Prostate gland (tissue), 2 donors: ENCODE results near the gene CD96. TPM values are rescaled to one million over a fixed set of nuclear protein-coding genes. Genes with fewer than 3 reads are reported as not detected.

Experiments
- DNase-seq: peaks from one replicate; pipeline ENCODE4 v3.0.0-alpha.2; 2019; ENCODE audit warnings: low spot score
- H3K27ac ChIP-seq, 2 donors: fragments of 200-600 bp; sonication (generic); 2 replicates each; pipeline ENCODE4 v1.5.1; 2017 to 2019
- H3K27me3 ChIP-seq: fragments of 200-600 bp; sonication (generic); replicated peaks from 2 replicates; pipeline ENCODE4 v1.5.1; 2019; ENCODE audit not compliant: insufficient read depth
- H3K36me3 ChIP-seq, 2 donors: fragments of 200-600 bp; sonication (generic); 1 replicate in 1 of 2; 2 replicates in 1 of 2; pipeline versions ENCODE4 v1.5.1 to v1.8.1; 2017 to 2019
- H3K4me1 ChIP-seq: fragments of 200-600 bp; sonication (generic); replicated peaks from 2 replicates; pipeline ENCODE4 v1.5.1; 2019
- H3K4me3 ChIP-seq, 2 donors: fragments of 200-600 bp; sonication (generic); 2 replicates each; pipeline ENCODE4 v1.5.1; 2017 to 2019
- H3K9me3 ChIP-seq: fragments of 200-600 bp; sonication (generic); 2 replicates; pipeline ENCODE4 v1.5.1; 2017
- POLR2A ChIP-seq: fragments of 450-650 bp; IDR thresholded peaks from one replicate; pipeline ENCODE4 v1.6.1; 2016; ENCODE audit warnings: antibody characterized with exemption, mild to moderate bottlenecking
- POLR2AphosphoS5 ChIP-seq: sonication (generic); formaldehyde crosslinking; IDR thresholded peaks from one replicate; pipeline ENCODE4 v1.6.1; 2017; ENCODE audit warnings: antibody characterized with exemption
- WGBS: methylation state at CpG from one replicate; pipeline ENCODE4 v1.1.5; 2018; 5-methylcytosine and 5-hydroxymethylcytosine counted together
- intact Hi-C: fragments of 100-400 bp; cut with DNase I; formaldehyde crosslinking; loops from one replicate; pipeline ENCODE4 v1.14.2; 2022
- total RNA-seq, 2 donors: library from RNA; depleted of rRNA; stranded (reverse); fragments of >200 nt; gene quantifications; one replicate each; pipeline ENCODE4 v1.1.0, GENCODE V29; 2016
- TF ChIP-seq, protein P1 (sequence below), 4 experiments: fragments of 200-600 bp in 2 of 4; fragments of 450-650 bp in 2 of 4; sonication (generic) in 2 of 4; IDR thresholded peaks; 1 replicate in 3 of 4; 2 replicates in 1 of 4; pipeline ENCODE4 v1.5.1; 2016 to 2019; ENCODE audit warnings: antibody characterized with exemption in 4 of 4, mild to moderate bottlenecking in 2 of 4, moderate library complexity in 2 of 4

The CD96 gene
- total RNA-seq, 2 donors from 2014 or later, result 0.45 to 2.2 TPM

- WGBS, result 38% methylated on average over 1 of the region's 1 CpG
- Histone ChIP-seq H3K4me1 (no peaks in the 10 kb centered on the region), H3K27me3 (no peaks in the 10 kb centered on the region), H3K27ac (no peak overlapping the region), H3K4me3 (no peak overlapping the region), H3K9me3 (no peaks in the 10 kb centered on the region), H3K36me3 (no peaks in the 10 kb centered on the region)
- TF ChIP-seq POLR2AphosphoS5, result no peak
- TF ChIP-seq, protein P1, sequence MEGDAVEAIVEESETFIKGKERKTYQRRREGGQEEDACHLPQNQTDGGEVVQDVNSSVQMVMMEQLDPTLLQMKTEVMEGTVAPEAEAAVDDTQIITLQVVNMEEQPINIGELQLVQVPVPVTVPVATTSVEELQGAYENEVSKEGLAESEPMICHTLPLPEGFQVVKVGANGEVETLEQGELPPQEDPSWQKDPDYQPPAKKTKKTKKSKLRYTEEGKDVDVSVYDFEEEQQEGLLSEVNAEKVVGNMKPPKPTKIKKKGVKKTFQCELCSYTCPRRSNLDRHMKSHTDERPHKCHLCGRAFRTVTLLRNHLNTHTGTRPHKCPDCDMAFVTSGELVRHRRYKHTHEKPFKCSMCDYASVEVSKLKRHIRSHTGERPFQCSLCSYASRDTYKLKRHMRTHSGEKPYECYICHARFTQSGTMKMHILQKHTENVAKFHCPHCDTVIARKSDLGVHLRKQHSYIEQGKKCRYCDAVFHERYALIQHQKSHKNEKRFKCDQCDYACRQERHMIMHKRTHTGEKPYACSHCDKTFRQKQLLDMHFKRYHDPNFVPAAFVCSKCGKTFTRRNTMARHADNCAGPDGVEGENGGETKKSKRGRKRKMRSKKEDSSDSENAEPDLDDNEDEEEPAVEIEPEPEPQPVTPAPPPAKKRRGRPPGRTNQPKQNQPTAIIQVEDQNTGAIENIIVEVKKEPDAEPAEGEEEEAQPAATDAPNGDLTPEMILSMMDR (IDR thresholded peaks at IDR 0.05), result no peak
- TF ChIP-seq POLR2A, result no peak
- no peak for DNase-seq
- intact Hi-C loops, result no loop called here
Observed at GRCh38 chr3:111675846-111676210, 133.8 kb downstream of the CD96 start.

DNA sequence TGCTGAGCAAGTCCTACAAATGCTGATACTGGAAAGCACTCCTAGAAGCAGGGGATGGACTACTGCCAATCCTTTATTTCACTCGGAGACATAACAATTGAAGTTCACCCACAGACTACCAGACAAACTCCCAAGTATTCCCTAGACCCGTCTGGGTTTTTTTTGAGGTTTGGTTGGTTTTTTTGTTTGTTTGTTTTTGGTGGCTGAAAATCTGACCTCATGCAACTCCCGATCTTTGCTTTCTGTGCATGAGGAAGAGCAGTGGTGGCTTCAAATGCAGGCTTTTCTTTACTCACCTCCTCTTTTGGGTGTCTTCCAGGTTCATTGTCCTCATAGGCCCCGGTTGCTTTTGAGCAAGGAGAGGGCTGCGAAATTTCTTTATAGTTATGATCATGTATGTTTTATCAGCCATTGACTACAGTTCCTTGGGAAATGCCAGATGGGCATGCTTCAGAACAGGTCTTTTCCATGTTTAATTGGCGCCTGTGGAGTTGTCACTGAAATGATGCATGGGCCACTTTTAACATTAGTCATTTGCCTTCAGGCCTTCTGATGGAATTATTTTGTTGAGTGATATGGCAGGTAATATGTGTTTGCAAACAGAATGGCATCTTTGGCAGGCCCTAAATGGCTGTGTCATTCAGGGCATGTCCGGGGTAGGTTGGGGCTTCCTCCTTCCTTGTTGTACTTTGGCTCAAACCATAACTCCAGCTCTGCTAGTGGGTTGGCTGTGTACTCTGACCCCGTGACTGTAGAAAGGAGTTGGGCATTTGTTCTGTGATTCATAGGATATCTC, 134.4 kb downstream of the CD96 start:
- peak; percentile 15 for DNase-seq
- no peak overlapping the region for H3K4me3 ChIP-seq
- intact Hi-C loops, result no loop called here
- no peak overlapping the region for H3K27ac ChIP-seq
- WGBS, result 26% methylated on average over 8 of the region's 8 CpGs
- no peak for TF ChIP-seq POLR2AphosphoS5
- no peak for TF ChIP-seq POLR2A
- TF ChIP-seq, protein P1 (IDR thresholded peaks at IDR 0.05), result no peak
- H3K4me1 ChIP-seq, result no peaks in the 10 kb centered on the region
- H3K36me3 ChIP-seq, result no peaks in the 10 kb centered on the region
- H3K9me3 ChIP-seq, result no peaks in the 10 kb centered on the region
- no peaks in the 10 kb centered on the region for H3K27me3 ChIP-seq

DNA sequence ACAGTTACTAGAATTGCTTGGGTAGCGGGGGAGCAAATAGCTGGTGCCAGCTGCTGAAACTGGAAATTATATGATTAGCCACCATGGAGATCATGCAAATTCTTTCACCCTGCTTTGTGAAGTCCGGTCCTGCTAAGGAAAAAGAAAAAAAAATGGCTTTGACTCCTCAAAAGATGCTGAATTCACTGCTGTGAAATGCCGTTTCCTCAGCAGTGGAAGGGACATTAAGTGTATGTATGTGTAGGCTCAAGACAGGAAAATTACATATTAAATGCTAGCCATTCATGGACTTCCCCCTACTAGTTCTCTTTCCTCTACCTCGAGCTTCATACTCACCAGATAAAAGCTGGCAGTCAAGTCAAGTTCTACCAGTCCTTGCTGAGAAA, 135.0 kb downstream of the CD96 start:
- Histone ChIP-seq H3K4me1 (no peaks in the 10 kb centered on the region), H3K27ac (no peak overlapping the region), H3K4me3 (no peak overlapping the region), H3K9me3 (no peaks in the 10 kb centered on the region), H3K36me3 (no peaks in the 10 kb centered on the region), H3K27me3 (no peaks in the 10 kb centered on the region)
- DNase-seq, result no peak
- TF ChIP-seq POLR2AphosphoS5 (no peak), POLR2A (no peak)
- TF ChIP-seq, protein P1 (IDR thresholded peaks at IDR 0.05), result no peak
- intact Hi-C loops, result no loop called here
- WGBS, result 83% methylated on average over 4 of the region's 4 CpGs

DNA sequence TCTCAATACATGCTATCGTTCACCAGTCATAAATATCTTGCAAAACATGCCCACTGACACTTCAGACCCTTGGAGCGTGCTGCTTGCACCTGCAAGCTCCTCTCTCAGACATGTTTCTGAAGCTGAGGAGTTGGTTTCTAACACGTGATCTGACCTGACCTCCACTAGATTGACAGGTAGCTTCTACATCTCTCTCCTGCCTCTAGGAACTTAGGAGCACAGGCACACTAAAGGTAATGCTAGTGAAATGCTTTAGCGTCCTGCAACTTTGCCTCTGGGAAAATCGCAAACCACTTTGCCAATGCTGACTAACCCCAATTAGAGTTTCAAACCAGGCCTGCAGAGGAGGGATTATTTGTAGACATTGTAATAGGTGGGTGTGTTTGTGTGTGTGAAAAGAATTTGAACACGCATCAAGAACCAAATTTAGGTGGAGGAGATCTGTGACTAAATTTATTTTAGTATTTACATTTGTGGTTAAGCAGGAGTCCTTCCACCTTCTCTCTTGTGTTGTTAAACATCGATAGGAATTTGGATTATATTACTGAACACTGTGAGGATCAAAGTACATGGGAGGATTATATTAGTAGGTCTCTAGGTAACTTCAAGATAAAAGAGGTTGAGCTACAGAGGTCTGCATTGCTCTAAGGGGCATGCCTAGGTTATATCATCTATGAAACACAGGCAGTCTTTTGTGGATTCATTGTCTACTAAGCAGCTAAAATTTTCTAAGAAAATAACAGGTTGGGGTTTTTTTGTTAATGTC, 139.8 kb downstream of the CD96 start:
- WGBS, result 71% methylated on average over 7 of the region's 7 CpGs
- TF ChIP-seq POLR2A, result no peak
- TF ChIP-seq, protein P1 (IDR thresholded peaks at IDR 0.05), result no peak
- no peak for TF ChIP-seq POLR2AphosphoS5
- Histone ChIP-seq H3K9me3 (no peaks in the 10 kb centered on the region), H3K27ac (no peak overlapping the region), H3K4me1 (no peaks in the 10 kb centered on the region), H3K4me3 (no peak overlapping the region), H3K36me3 (no peaks in the 10 kb centered on the region), H3K27me3 (no peaks in the 10 kb centered on the region)
- no peak for DNase-seq
- intact Hi-C loops, result no loop called here
